IMR-90 (cell line): ENCODE measurements around the gene PCYT1B. TPM values are rescaled to one million over a fixed set of nuclear protein-coding genes. Genes with fewer than 3 reads are reported as not detected.

ENCODE experiments used
- ATAC-seq: fragments of 200-7000 bp; cut with Tn5 transposase; 2 replicates; pipeline ENCODE4 v1.9.1; 2020; ENCODE audit warnings: low read depth, mild to moderate bottlenecking, moderate library complexity
- BruUV-seq: library from RNA; stranded (reverse); fragments of 400-500 nt; replicated peaks from 2 replicates; lab custom pipeline; 2021; lab: Mats Ljungman, UMichigan
- CTCF ChIA-PET: fragments of 300-600 bp; formaldehyde crosslinking; extraction: SDS; loops from one replicate; lab custom pipeline; 2021; ENCODE audit warnings: antibody characterized with exemption; lab: Yijun Ruan, JAX
- POLR2A ChIA-PET: fragments of 300-600 bp; sonication (Branson Sonifier 250); formaldehyde crosslinking; loops from one replicate; lab custom pipeline; 2022; ENCODE audit warnings: antibody characterized with exemption; ENCODE audit not compliant: unreplicated experiment; lab: Charles Lee
- DNase-seq: peaks from one replicate; pipeline ENCODE4 v3.0.0; 2013
- H2AFZ ChIP-seq: replicated peaks from 2 replicates; pipeline ENCODE3; 2013; ENCODE audit warnings: low read length, mild to moderate bottlenecking; ENCODE audit not compliant: poor library complexity
- H2AK5ac ChIP-seq: 2 replicates; pipeline ENCODE4 v1.6.1; 2013; ENCODE audit warnings: low read depth, low read length, inconsistent platforms
- H2AK9ac ChIP-seq: replicated peaks from 2 replicates; pipeline ENCODE3; 2013; ENCODE audit warnings: mild to moderate bottlenecking, low read depth, low read length, moderate library complexity; ENCODE audit not compliant: poor library complexity
- H2BK120ac ChIP-seq: 2 replicates; pipeline ENCODE4 v1.6.1; 2013; ENCODE audit warnings: low read depth, low read length, inconsistent platforms
- H2BK15ac ChIP-seq: 3 replicates; pipeline ENCODE4 v1.6.1; 2013; ENCODE audit warnings: low read depth, low read length, inconsistent platforms
- H2BK20ac ChIP-seq: 2 replicates; pipeline ENCODE4 v1.6.1; 2013; ENCODE audit warnings: low read depth, mild to moderate bottlenecking, inconsistent platforms, low read length, moderate library complexity
- H2BK5ac ChIP-seq: 2 replicates; pipeline ENCODE4 v1.6.1; 2013; ENCODE audit warnings: mild to moderate bottlenecking, low read depth, low read length, inconsistent platforms; ENCODE audit not compliant: poor library complexity, severe bottlenecking
- H3K14ac ChIP-seq: replicated peaks from 2 replicates; pipeline ENCODE4 v1.6.1; 2013; ENCODE audit warnings: low read depth, low read length, inconsistent platforms
- H3K18ac ChIP-seq: 2 replicates; pipeline ENCODE4 v1.6.1; 2013; ENCODE audit warnings: low read depth, low read length, control low read depth
- H3K23ac ChIP-seq: 2 replicates; pipeline ENCODE4 v1.6.1; 2013; ENCODE audit warnings: low read depth, low read length, inconsistent platforms
- H3K27ac ChIP-seq: 2 replicates; pipeline ENCODE4 v1.5.1; 2013; ENCODE audit warnings: mild to moderate bottlenecking, control low read depth, low read length; ENCODE audit not compliant: insufficient read depth
- H3K27me3 ChIP-seq: 2 replicates; pipeline ENCODE4 v1.6.1; 2013; ENCODE audit warnings: low read length; ENCODE audit not compliant: control insufficient read depth, insufficient read depth
- H3K36me3 ChIP-seq: 2 replicates; pipeline ENCODE4 v1.6.1; 2013; ENCODE audit warnings: low read length, mixed read lengths; ENCODE audit not compliant: control insufficient read depth, insufficient read depth
- H3K4ac ChIP-seq: 2 replicates; pipeline ENCODE4 v1.6.1; 2013; ENCODE audit warnings: low read depth, low read length, inconsistent platforms
- H3K4me1 ChIP-seq: 2 replicates; pipeline ENCODE4 v1.6.1; 2013; ENCODE audit warnings: low read length, mixed read lengths; ENCODE audit not compliant: control insufficient read depth, insufficient read depth
- H3K4me2 ChIP-seq: 2 replicates; pipeline ENCODE4 v1.6.1; 2013; ENCODE audit warnings: low read depth, mild to moderate bottlenecking, control low read depth, low read length, moderate library complexity
- H3K4me3 ChIP-seq: 2 replicates; pipeline ENCODE4 v1.5.1; 2013; ENCODE audit warnings: low read depth, mild to moderate bottlenecking, control low read depth, low read length, moderate library complexity; ENCODE audit not compliant: insufficient read depth
- H3K56ac ChIP-seq: 2 replicates; pipeline ENCODE4 v1.6.1; 2013; ENCODE audit warnings: low read length, inconsistent platforms; ENCODE audit not compliant: insufficient read depth; ENCODE audit errors: extremely low read depth
- H3K79me1 ChIP-seq, 2 experiments: 2 replicates each; pipeline ENCODE4 v1.6.1; 2013; ENCODE audit warnings: low read length in 2 of 2, inconsistent platforms in 1 of 2, low read depth in 1 of 2
- H3K9ac ChIP-seq: 2 replicates; pipeline ENCODE4 v1.6.1; 2013; ENCODE audit warnings: low read depth, low read length, control low read depth
- H3K9me1 ChIP-seq: 2 replicates; pipeline ENCODE4 v1.6.1; 2013; ENCODE audit warnings: low read length, inconsistent platforms; ENCODE audit not compliant: insufficient read depth
- H3K9me3 ChIP-seq: 2 replicates; pipeline ENCODE4 v1.6.1; 2013; ENCODE audit warnings: low read length; ENCODE audit not compliant: control insufficient read depth, insufficient read depth
- H4K20me1 ChIP-seq: 2 replicates; pipeline ENCODE4 v1.6.1; 2013; ENCODE audit warnings: low read length, inconsistent platforms; ENCODE audit not compliant: insufficient read depth
- H4K5ac ChIP-seq: 2 replicates; pipeline ENCODE4 v1.6.1; 2013; ENCODE audit warnings: mild to moderate bottlenecking, low read depth, low read length, control low read depth
- H4K8ac ChIP-seq, 2 experiments: 2 replicates each; pipeline ENCODE4 v1.6.1; 2013; ENCODE audit warnings: low read depth in 2 of 2, low read length in 2 of 2, control low read depth in 1 of 2, inconsistent platforms in 1 of 2
- H4K91ac ChIP-seq: 2 replicates; pipeline ENCODE4 v1.6.1; 2013; ENCODE audit warnings: low read depth, low read length, inconsistent platforms; ENCODE audit not compliant: insufficient read depth
- BHLHE40 ChIP-seq: fragments of 150-350 bp; IDR thresholded peaks from 2 replicates; pipeline ENCODE4 v1.6.1; 2016; ENCODE audit warnings: mild to moderate bottlenecking, low read depth, low read length
- CHD1 ChIP-seq: IDR thresholded peaks from 2 replicates; pipeline ENCODE4 v1.6.1; 2012; ENCODE audit warnings: low read depth, low read length, improper control_type of control experiment
- FOS ChIP-seq: fragments of 150-350 bp; IDR thresholded peaks from 2 replicates; pipeline ENCODE4 v1.6.1; 2016; ENCODE audit warnings: low read depth, low read length
- RAD21 ChIP-seq: IDR thresholded peaks from 2 replicates; pipeline ENCODE4 v1.6.1; 2012; ENCODE audit warnings: low read length, improper control_type of control experiment
- WGBS, 2 experiments: methylation state at CpG; one replicate each; pipeline versions ENCODE4 v1.1.5 to v1.1.7; 2013; ENCODE audit warnings: missing lambda C conversion rate in 2 of 2; ENCODE audit not compliant: insufficient read length in 1 of 2; ENCODE audit errors: extremely low coverage in 2 of 2; 5-methylcytosine and 5-hydroxymethylcytosine counted together
- dilution Hi-C: fragments of 300-500 bp; cut with HindIII; formaldehyde crosslinking; loops from one replicate; pipeline ENCODE4 v1.14.3; 2018; ENCODE audit warnings: low sequenced_read_pairs; ENCODE audit not compliant: unreplicated experiment
- in situ Hi-C: fragments of 300-500 bp; cut with MboI; formaldehyde crosslinking; loops from 3 replicates; pipeline ENCODE4 v1.14.3; 2019; ENCODE audit warnings: low sequenced_read_pairs, inconsistent platforms, mixed read lengths
- intact Hi-C: fragments of 100-400 bp; cut with micrococcal nuclease; formaldehyde crosslinking; loops from 2 replicates; pipeline ENCODE4 v1.10.0; 2022
- polyA plus RNA-seq, 3 experiments: library from polyadenylated mRNA; depleted of rRNA; stranded (reverse); fragments of >200 nt; gene quantifications; 2 replicates each; pipeline ENCODE4 v1.2.3, GENCODE V29; 2012; ENCODE audit warnings: low replicate concordance in 1 of 3
- total RNA-seq: library from RNA; depleted of rRNA; stranded (reverse); fragments of >200 nt; gene quantifications from 2 replicates; pipeline ENCODE4 v1.2.3, GENCODE V29; 2012
- TF ChIP-seq, protein P1 (sequence below): fragments of 150-350 bp; IDR thresholded peaks from 2 replicates; pipeline ENCODE4 v1.6.1; 2016; ENCODE audit warnings: low read depth, mild to moderate bottlenecking, low read length, moderate library complexity, borderline replicate concordance

PCYT1B gene
- total and polyA plus RNA-seq, 2 of the 4 experiments (the other 2 are of a cell fraction), result under 0.01 to 0.09 TPM

DNA sequence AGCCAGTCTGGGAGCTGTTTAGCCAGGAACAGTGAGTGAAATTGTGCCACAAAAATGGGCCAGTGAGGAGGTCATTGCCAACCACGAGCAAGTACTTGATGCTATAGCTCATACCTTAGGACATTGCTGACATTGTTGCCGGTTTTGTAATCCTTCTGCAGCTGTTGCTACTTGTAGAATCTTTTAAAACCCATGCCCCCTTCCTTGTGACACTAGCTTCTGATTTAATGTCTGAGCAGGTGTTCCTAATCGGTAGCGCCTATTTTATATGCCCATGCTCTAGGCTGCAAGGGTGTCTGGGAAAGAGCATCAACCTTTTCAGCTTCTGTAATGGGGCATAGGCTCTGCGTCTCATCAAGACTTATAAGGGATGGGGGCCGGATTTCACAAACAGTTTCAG, 49.1 kb upstream of the PCYT1B start:
- TF ChIP-seq CHD1, result no peak
- TF ChIP-seq BHLHE40, result no peak
- TF ChIP-seq FOS, result no peak
- TF ChIP-seq, protein P1, sequence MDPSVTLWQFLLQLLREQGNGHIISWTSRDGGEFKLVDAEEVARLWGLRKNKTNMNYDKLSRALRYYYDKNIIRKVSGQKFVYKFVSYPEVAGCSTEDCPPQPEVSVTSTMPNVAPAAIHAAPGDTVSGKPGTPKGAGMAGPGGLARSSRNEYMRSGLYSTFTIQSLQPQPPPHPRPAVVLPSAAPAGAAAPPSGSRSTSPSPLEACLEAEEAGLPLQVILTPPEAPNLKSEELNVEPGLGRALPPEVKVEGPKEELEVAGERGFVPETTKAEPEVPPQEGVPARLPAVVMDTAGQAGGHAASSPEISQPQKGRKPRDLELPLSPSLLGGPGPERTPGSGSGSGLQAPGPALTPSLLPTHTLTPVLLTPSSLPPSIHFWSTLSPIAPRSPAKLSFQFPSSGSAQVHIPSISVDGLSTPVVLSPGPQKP, result no peak
- no peak for TF ChIP-seq RAD21
- no peak for ATAC-seq
- Histone ChIP-seq H2AK5ac (no peak overlapping the region), H3K9me1 (no peaks in the 10 kb centered on the region), H3K23ac (no peak overlapping the region), H3K4me3 (no peak overlapping the region), H3K18ac (no peak overlapping the region), H4K5ac (no peak overlapping the region), H3K4me2 (no peak overlapping the region), H3K9me3 (no peaks in the 10 kb centered on the region), H3K56ac (no peak overlapping the region), H3K14ac (no peak overlapping the region), H3K79me1 (0 out of 4 replicates have a peak, but pooled peaks cover 0 to 4% of the 10 kb centered on the region in 2 experiments), H2BK120ac (no peak overlapping the region), H4K8ac (no peak overlapping the region), H3K4me1 (no peaks in the 10 kb centered on the region), H4K20me1 (no peaks in the 10 kb centered on the region; the same call in 1 of the 2 replicates), H2BK20ac (no peak overlapping the region), H3K27me3 (no peaks in the 10 kb centered on the region), H2BK15ac (no peak overlapping the region), H2AFZ (peak overlapping the region; percentile 33), H2BK5ac (no peak overlapping the region), H4K91ac (no peak overlapping the region), H2AK9ac (no peak overlapping the region), H3K4ac (no peak overlapping the region), H3K36me3 (no peaks in the 10 kb centered on the region), H3K27ac (no peak overlapping the region), H3K9ac (no peak overlapping the region)
- POLR2A ChIA-PET, result no interaction called here
- no peak for DNase-seq
- BruUV-seq, result no TSS peak
- dilution Hi-C loops, result no loop called here
- CTCF ChIA-PET, result no interaction called here
- WGBS, 2 experiments, result 80% methylated on average over 1 of the region's 6 CpGs; no CpG with 5 or more reads in 1 of the 2 experiments
- intact Hi-C loops, result no loop called here
- in situ Hi-C loops, result no loop called here
